Panc1 (cell line): ENCODE results near the gene HCRT. TPM values are rescaled to one million over a fixed set of nuclear protein-coding genes. Genes with fewer than 3 reads are reported as not detected.

Source experiments
- ATAC-seq: fragments of 200-7000 bp; cut with Tn5 transposase; 2 replicates; pipeline ENCODE4 v1.9.1; 2020; ENCODE audit warnings: mild to moderate bottlenecking, moderate library complexity
- Bru-seq: library from RNA; stranded (reverse); fragments of 400-500 nt; gene quantifications from one replicate; lab custom pipeline; 2021; lab: Mats Ljungman, UMichigan
- BruChase-seq, 2 experiments: library from RNA; stranded (reverse); fragments of 400-500 nt; gene quantifications; one replicate each; lab custom pipeline; 2021; lab: Mats Ljungman, UMichigan
- BruUV-seq: library from RNA; stranded (reverse); fragments of 400-500 nt; replicated peaks from 2 replicates; lab custom pipeline; 2021; lab: Mats Ljungman, UMichigan
- CTCF ChIA-PET: fragments of 300-600 bp; sonication (Branson Sonifier 250); formaldehyde crosslinking; loops from one replicate; lab custom pipeline; 2022; ENCODE audit warnings: antibody characterized with exemption; lab: Charles Lee
- POLR2A ChIA-PET: fragments of 300-600 bp; sonication (Branson Sonifier 250); formaldehyde crosslinking; loops from one replicate; lab custom pipeline; 2022; ENCODE audit warnings: antibody characterized with exemption; lab: Charles Lee
- DNase-seq: peaks from one replicate; pipeline ENCODE4 v3.0.0-alpha.2; 2010; ENCODE audit warnings: low read depth, low spot score
- H3K27ac ChIP-seq: 2 replicates; pipeline ENCODE4 v1.5.1; 2011; ENCODE audit warnings: mild to moderate bottlenecking, low read length, inconsistent platforms
- H3K27me3 ChIP-seq: fragments of 200-500 bp; sonication (Bioruptor generic); 2 replicates; pipeline ENCODE4 v1.6.0; 2014; ENCODE audit warnings: low read length, inconsistent platforms; ENCODE audit not compliant: control insufficient read depth, insufficient read depth
- H3K36me3 ChIP-seq: fragments of 200-500 bp; sonication (Bioruptor generic); 2 replicates; pipeline ENCODE4 v1.5.1; 2014; ENCODE audit warnings: inconsistent platforms, mild to moderate bottlenecking, low read length, moderate library complexity; ENCODE audit not compliant: control insufficient read depth, insufficient read depth
- H3K4me1 ChIP-seq: 2 replicates; pipeline ENCODE4 v1.5.1; 2011; ENCODE audit warnings: inconsistent platforms, mild to moderate bottlenecking, low read length, moderate library complexity; ENCODE audit not compliant: control insufficient read depth, insufficient read depth
- H3K4me3 ChIP-seq, 2 experiments: 2 replicates each; pipeline ENCODE4 v1.5.1; 2011 to 2012; ENCODE audit warnings: low read depth in 2 of 2, low read length in 2 of 2, mild to moderate bottlenecking in 2 of 2, inconsistent platforms in 1 of 2, moderate library complexity in 1 of 2
- H3K9me3 ChIP-seq: fragments of 200-500 bp; sonication (Bioruptor generic); 2 replicates; pipeline ENCODE4 v1.5.1; 2014; ENCODE audit warnings: low read depth, mild to moderate bottlenecking, inconsistent platforms, low read length, moderate library complexity; ENCODE audit not compliant: control insufficient read depth, insufficient read depth
- CTCF ChIP-seq: fragments of 450-650 bp; IDR thresholded peaks from 2 replicates; pipeline ENCODE4 v1.5.1; 2017; ENCODE audit warnings: mild to moderate bottlenecking
- POLR2AphosphoS5 ChIP-seq: IDR thresholded peaks from 2 replicates; pipeline ENCODE4 v1.6.1; 2012; ENCODE audit warnings: mild to moderate bottlenecking, low read depth, low read length, moderate library complexity
- REST ChIP-seq, 2 experiments: IDR thresholded peaks; 2 replicates each; pipeline ENCODE4 v1.6.1; 2011 to 2012; ENCODE audit warnings: low read depth in 2 of 2, control low read depth in 1 of 2, low read length in 1 of 2, mild to moderate bottlenecking in 1 of 2, moderate library complexity in 1 of 2; ENCODE audit not compliant: insufficient read depth in 1 of 2
- SIN3A ChIP-seq: IDR thresholded peaks from 2 replicates; pipeline ENCODE4 v1.6.1; 2012; ENCODE audit warnings: low read depth, mild to moderate bottlenecking, low read length, moderate library complexity, borderline replicate concordance; ENCODE audit not compliant: insufficient read depth
- TCF7L2 ChIP-seq: IDR thresholded peaks from 2 replicates; pipeline ENCODE4 v1.6.1; 2011; ENCODE audit warnings: mild to moderate bottlenecking, low read depth, low read length, inconsistent platforms
- in situ Hi-C: cut with HindIII; loops from 2 replicates; pipeline ENCODE4 v1.10.0; 2016; ENCODE audit warnings: low sequenced_read_pairs, low pct_unique_long_range_greater_than_20kb
- intact Hi-C: fragments of 100-400 bp; cut with micrococcal nuclease; formaldehyde crosslinking; loops from one replicate; pipeline ENCODE4 v1.10.0; 2022; ENCODE audit not compliant: unreplicated experiment
- long read RNA-seq: library from polyadenylated mRNA; unstranded; transcript quantifications from one replicate; pipeline ENCODE4 v2.0.0, GENCODE V29; 2021; ENCODE audit not compliant: unreplicated experiment
- polyA plus RNA-seq: library from polyadenylated mRNA; unstranded; fragments of >200 nt; gene quantifications from one replicate; pipeline ENCODE4 v1.2.1, GENCODE V29; 2012; ENCODE audit warnings: missing spikeins; ENCODE audit not compliant: insufficient read length
- total RNA-seq: library from RNA; stranded (reverse); gene quantifications from one replicate; pipeline ENCODE4 v1.2.1, GENCODE V29; 2021; ENCODE audit not compliant: unreplicated experiment

The HCRT gene
- not detected for total RNA-seq
- not detected for polyA plus RNA-seq
- not detected for Bru-seq, nascent RNA
- not detected for BruChase-seq, experiment 1, labeled RNA remaining after a 2-hour chase
- BruChase-seq, experiment 2, labeled RNA remaining after a 6-hour chase: percentile 29 among the genes with signal in this experiment
- long read RNA-seq: 0 reads

- H3K36me3 ChIP-seq: no peaks in the 10 kb centered on the region
- ATAC-seq (no peak), DNase-seq (no peak)
- no TSS peak for BruUV-seq
- in situ Hi-C loops (no loop called here), intact Hi-C loops (no loop called here)
- H3K27ac ChIP-seq: peak within 1 kb of the TSS; percentile 61; the same call in 1 of the 2 replicates
- TF ChIP-seq CTCF (no peak), POLR2AphosphoS5 (no peak), SIN3A (no peak), TCF7L2 (no peak), REST (IDR thresholded peaks at IDR 0.05; ENCODE audit: insufficient read depth in 1 of 2, low read depth in 2 of 2, low read length in 1 of 2) (no peak)
- peaks cover 12% of the 10 kb centered on the region for H3K4me1 ChIP-seq
- H3K9me3 ChIP-seq: no peaks in the 10 kb centered on the region
- H3K27me3 ChIP-seq: no peaks in the 10 kb centered on the region
- POLR2A ChIA-PET: no interaction called here
- CTCF ChIA-PET: interaction anchor here (0.6 kb wide), 1 partner anchor 32 kb away, joined by 4 read pairs; no protein-coding TSS in a partner anchor
- peak within 1 kb of the TSS; percentile 47 to 69 for H3K4me3 ChIP-seq
These were observed at the start of gene HCRT for GRCh38 chr17:42184713-42185620. TSS of gene HCRT (minus strand) at chr17:42185452. CDS start at chr17:42185365, 87 bp downstream.

- H3K36me3 ChIP-seq: no peaks in the 10 kb centered on the region
- in situ Hi-C loops (no loop called here), intact Hi-C loops (no loop called here)
- CTCF ChIA-PET: no interaction called here
- DNase-seq: no peak
- no peaks in the 10 kb centered on the region for H3K27me3 ChIP-seq
- H3K4me1 ChIP-seq: peaks cover 38% of the 10 kb centered on the region
- peak overlapping the region; percentile 77 for H3K27ac ChIP-seq
- H3K9me3 ChIP-seq: no peaks in the 10 kb centered on the region
- BruUV-seq: no TSS peak
- POLR2A ChIA-PET: no interaction called here
- ATAC-seq: no peak
- H3K4me3 ChIP-seq: no peak overlapping the region
- TF ChIP-seq CTCF (no peak), REST (IDR thresholded peaks at IDR 0.05; ENCODE audit: insufficient read depth in 1 of 2, low read depth in 2 of 2, low read length in 1 of 2) (no peak), POLR2AphosphoS5 (no peak), SIN3A (no peak), TCF7L2 (no peak)
These were observed 48.7 kb upstream of the HCRT start for GRCh38 chr17:42233994-42234393.
